SK-N-SH (cell line): ENCODE data around the gene VSIG8. TPM values are rescaled to one million over a fixed set of nuclear protein-coding genes. Genes with fewer than 3 reads are reported as not detected.

ENCODE experiments used
- CTCF ChIA-PET: fragments of 300-600, 350-600 bp; formaldehyde crosslinking; extraction: SDS; loops from one replicate; lab custom pipeline; 2021; lab: Yijun Ruan, JAX
- POLR2A ChIA-PET: fragments of 350-600 bp; sonication (Branson Sonifier 250); formaldehyde crosslinking; extraction: SDS; loops from one replicate; lab custom pipeline; 2020; ENCODE audit warnings: antibody characterized with exemption, inconsistent platforms; lab: Yijun Ruan, JAX
- DNase-seq: peaks from one replicate; pipeline ENCODE4 v3.0.0; 2012
- H2AFZ ChIP-seq: fragments of 200-600 bp; sonication (generic); 2 replicates; pipeline ENCODE4 v1.8.1; 2016; ENCODE audit warnings: antibody characterized with exemption, mild to moderate bottlenecking, low read depth
- H3F3A ChIP-seq: fragments of 200-600 bp; sonication (generic); replicated peaks from 2 replicates; pipeline ENCODE3; 2016; ENCODE audit warnings: antibody characterized with exemption, mild to moderate bottlenecking; ENCODE audit not compliant: insufficient read depth
- H3K27ac ChIP-seq, 2 experiments: fragments of 200-500 bp in 1 of 2; fragments of 200-600 bp in 1 of 2; sonication (Bioruptor generic) in 1 of 2; sonication (generic), shearing (Covaris generic) in 1 of 2; 2 replicates each; pipeline versions ENCODE4 v1.5.1 to v1.6.1; 2014 to 2016; ENCODE audit warnings: low read depth in 2 of 2, inconsistent platforms in 1 of 2, low read length in 1 of 2, mild to moderate bottlenecking in 1 of 2, mixed read lengths in 1 of 2
- H3K27me3 ChIP-seq: fragments of 200-600 bp; sonication (generic), shearing (Covaris generic); 2 replicates; pipeline ENCODE4 v1.6.1; 2016; ENCODE audit warnings: mixed run types; ENCODE audit not compliant: insufficient read depth
- H3K36me3 ChIP-seq, 2 experiments: fragments of 200-500 bp in 1 of 2; fragments of 200-600 bp in 1 of 2; sonication (Bioruptor generic) in 1 of 2; sonication (generic) in 1 of 2; replicated peaks in 1 of 2; 2 replicates each; pipeline versions ENCODE3 to v1.5.1; 2014 to 2016; ENCODE audit warnings: low read length in 1 of 2, mild to moderate bottlenecking in 1 of 2; ENCODE audit not compliant: insufficient read depth in 2 of 2, control insufficient read depth in 1 of 2
- H3K4me1 ChIP-seq, 2 experiments: fragments of 200-500 bp in 1 of 2; fragments of 200-600 bp in 1 of 2; sonication (Bioruptor generic) in 1 of 2; sonication (generic), shearing (Covaris generic) in 1 of 2; 2 replicates each; pipeline versions ENCODE4 v1.5.1 to v1.6.1; 2014 to 2016; ENCODE audit warnings: low read depth in 1 of 2, low read length in 1 of 2, mixed run types in 1 of 2; ENCODE audit not compliant: insufficient read depth in 2 of 2, control insufficient read depth in 1 of 2
- H3K4me2 ChIP-seq: fragments of 200-600 bp; sonication (generic), shearing (Covaris generic); 2 replicates; pipeline ENCODE4 v1.6.1; 2017; ENCODE audit warnings: mixed run types
- H3K4me3 ChIP-seq, 2 experiments: fragments of 200-500 bp in 1 of 2; fragments of 200-600 bp in 1 of 2; sonication (Bioruptor generic) in 1 of 2; sonication (generic), shearing (Covaris generic) in 1 of 2; 2 replicates each; pipeline versions ENCODE4 v1.5.1 to v1.8.1; 2014 to 2016; ENCODE audit warnings: low read depth in 2 of 2, inconsistent platforms in 1 of 2, low read length in 1 of 2, mild to moderate bottlenecking in 1 of 2, mixed read lengths in 1 of 2, moderate library complexity in 1 of 2
- H3K79me2 ChIP-seq: fragments of 200-600 bp; sonication (generic); 2 replicates; pipeline ENCODE4 v1.8.1; 2017; ENCODE audit warnings: mild to moderate bottlenecking; ENCODE audit not compliant: insufficient read depth
- H3K9ac ChIP-seq: fragments of 200-600 bp; sonication (generic); 2 replicates; pipeline ENCODE4 v1.6.1; 2017; ENCODE audit warnings: mixed run types
- H3K9me2 ChIP-seq: fragments of 200-600 bp; sonication (generic); 2 replicates; pipeline ENCODE4 v1.6.1; 2017; ENCODE audit warnings: mixed run types
- H3K9me3 ChIP-seq: fragments of 200-600 bp; sonication (generic); 2 replicates; pipeline ENCODE4 v1.6.1; 2017; ENCODE audit warnings: mixed run types, mild to moderate bottlenecking, moderate library complexity
- H4K20me1 ChIP-seq: fragments of 200-600 bp; sonication (generic); 2 replicates; pipeline ENCODE4 v1.6.1; 2017; ENCODE audit warnings: mild to moderate bottlenecking, mixed run types; ENCODE audit not compliant: insufficient read depth
- EP300 ChIP-seq, 2 experiments: IDR thresholded peaks; 2 replicates each; pipeline versions ENCODE4 v1.4.0 to v1.6.1; 2012; ENCODE audit warnings: borderline replicate concordance in 1 of 2, low read depth in 1 of 2, low read length in 1 of 2
- EZH2phosphoT487 ChIP-seq: fragments of 200-600 bp; sonication (generic); IDR thresholded peaks from 2 replicates; pipeline ENCODE4 v1.6.1; 2017; ENCODE audit warnings: low read depth, mixed run types, mild to moderate bottlenecking, antibody characterized with exemption, moderate library complexity, borderline replicate concordance
- FOSL2 ChIP-seq: IDR thresholded peaks from 2 replicates; pipeline ENCODE4 v1.4.0; 2012; ENCODE audit warnings: low read depth, mild to moderate bottlenecking, moderate library complexity, borderline replicate concordance
- FOXJ3 ChIP-seq: sonication (generic); formaldehyde crosslinking; IDR thresholded peaks from 2 replicates; pipeline ENCODE4 v1.5.1; 2020; ENCODE audit warnings: mild to moderate bottlenecking, missing genetic modification reagents
- FOXM1 ChIP-seq: IDR thresholded peaks from 2 replicates; pipeline ENCODE4 v1.4.0; 2012; ENCODE audit warnings: low read depth, mild to moderate bottlenecking
- GATA2 ChIP-seq: sonication (generic); formaldehyde crosslinking; IDR thresholded peaks from 2 replicates; pipeline ENCODE4 v1.5.0; 2020; ENCODE audit warnings: mild to moderate bottlenecking, missing genetic modification reagents
- JUND ChIP-seq: IDR thresholded peaks from 2 replicates; pipeline ENCODE4 v1.4.0; 2012
- MEF2A ChIP-seq: IDR thresholded peaks from 2 replicates; pipeline ENCODE4 v1.4.0; 2012; ENCODE audit warnings: low read depth, borderline replicate concordance
- POLR2AphosphoS5 ChIP-seq: IDR thresholded peaks from 2 replicates; pipeline ENCODE4 v1.6.1; 2012; ENCODE audit warnings: low read depth, low read length
- RAD21 ChIP-seq: IDR thresholded peaks from 2 replicates; pipeline ENCODE4 v1.6.1; 2012; ENCODE audit warnings: mild to moderate bottlenecking, low read length
- RCOR1 ChIP-seq: fragments of 150-350 bp; IDR thresholded peaks from 2 replicates; pipeline ENCODE4 v1.6.1; 2017; ENCODE audit warnings: antibody characterized with exemption, low read length
- TEAD4 ChIP-seq: IDR thresholded peaks from 2 replicates; pipeline ENCODE4 v1.4.0; 2012; ENCODE audit warnings: mild to moderate bottlenecking, borderline replicate concordance; ENCODE audit not compliant: insufficient read depth
- whole genome bisulfite sequencing: methylation state at CpG from one replicate; pipeline ENCODE4 v1.1.6; 2017; ENCODE audit warnings: low lambda C conversion rate; 5-methylcytosine and 5-hydroxymethylcytosine counted together
- polyA plus RNA-seq, 3 experiments: library from polyadenylated mRNA; depleted of rRNA; stranded (reverse); fragments of >200 nt; gene quantifications; 2 replicates each; pipeline ENCODE4 v1.2.3, GENCODE V29; 2012
- TF ChIP-seq, protein P1 (sequence below): IDR thresholded peaks from 2 replicates; pipeline ENCODE4; 2012
- TF ChIP-seq, protein P2 (sequence below): fragments of 150-350 bp; IDR thresholded peaks from 2 replicates; pipeline ENCODE4 v1.6.1; 2016; ENCODE audit warnings: mild to moderate bottlenecking, low read depth, low read length
- TF ChIP-seq, protein P3 (sequence below): fragments of 150-350 bp; IDR thresholded peaks from 2 replicates; pipeline ENCODE4 v1.6.1; 2017; ENCODE audit warnings: antibody characterized with exemption, low read length, low read depth, borderline replicate concordance

Gene VSIG8
- polyA plus RNA-seq, 1 of the 3 experiments (the other 2 are of a cell fraction), result not detected

DNA sequence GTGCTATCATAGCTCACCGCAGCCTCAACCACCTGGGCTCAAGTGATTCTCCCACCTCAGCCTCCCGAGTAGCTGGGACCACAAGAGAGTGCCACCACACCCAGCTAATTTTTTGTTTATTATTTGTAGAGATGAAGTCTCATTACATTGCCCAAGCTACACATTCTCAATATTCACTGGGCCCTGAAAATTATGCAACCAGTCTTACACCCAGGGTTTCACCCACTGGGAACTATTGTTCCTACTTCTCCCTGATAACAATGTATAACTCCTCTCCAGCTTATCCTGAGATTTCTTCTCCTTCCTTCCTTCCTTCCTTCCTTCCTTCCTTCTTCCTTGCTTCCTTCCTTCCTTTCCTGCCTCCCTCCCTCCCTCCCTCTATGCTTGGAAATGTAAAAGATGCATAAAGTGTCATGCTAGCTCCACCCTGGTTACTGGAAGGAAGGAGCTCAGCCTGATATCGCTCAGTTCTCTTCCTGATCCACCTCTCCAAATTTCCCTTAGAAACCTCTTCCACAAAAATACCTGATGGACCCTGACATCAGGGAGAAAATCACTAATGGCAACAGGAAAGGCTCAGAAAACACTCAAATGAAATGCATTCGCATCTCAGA lies 11.2 kb upstream of the VSIG8 start:
- Histone ChIP-seq H3K36me3 (no peaks in the 10 kb centered on the region), H3K4me3 (no peak overlapping the region), H2AFZ (no peak overlapping the region), H3K4me2 (no peak overlapping the region), H3K9me3 (no peaks in the 10 kb centered on the region), H3K4me1 (peaks cover 5 to 9% of the 10 kb centered on the region in 2 experiments; a peak in 1 of 4 replicates), H3F3A (no peaks in the 10 kb centered on the region), H4K20me1 (no peaks in the 10 kb centered on the region), H3K79me2 (no peaks in the 10 kb centered on the region), H3K27me3 (no peaks in the 10 kb centered on the region), H3K9me2 (no peaks in the 10 kb centered on the region), H3K9ac (no peak overlapping the region), H3K27ac (no peak overlapping the region)
- ChIA-PET CTCF (interaction anchor here (2.4 to 7.1 kb wide), 3 partner anchors 19 to 134 kb away, joined by 6 to 46 read pairs (median 15); no protein-coding TSS in a partner anchor), POLR2A (no interaction called here)
- DNase-seq, result no peak
- 84% methylated on average over 4 of the region's 4 CpGs for WGBS
- no peak for TF ChIP-seq FOXJ3 (CRISPR knock-in tag)
- TF ChIP-seq FOSL2, result no peak
- TF ChIP-seq RAD21, result no peak
- TF ChIP-seq RCOR1, result no peak
- TF ChIP-seq EZH2phosphoT487, result no peak
- TF ChIP-seq EP300 (IDR thresholded peaks at IDR 0.05; ENCODE audit: borderline replicate concordance in 1 of 2, low read depth in 1 of 2, low read length in 1 of 2), result no peak
- no peak for TF ChIP-seq MEF2A
- no peak for TF ChIP-seq POLR2AphosphoS5
- TF ChIP-seq JUND, result no peak
- TF ChIP-seq, protein P1, sequence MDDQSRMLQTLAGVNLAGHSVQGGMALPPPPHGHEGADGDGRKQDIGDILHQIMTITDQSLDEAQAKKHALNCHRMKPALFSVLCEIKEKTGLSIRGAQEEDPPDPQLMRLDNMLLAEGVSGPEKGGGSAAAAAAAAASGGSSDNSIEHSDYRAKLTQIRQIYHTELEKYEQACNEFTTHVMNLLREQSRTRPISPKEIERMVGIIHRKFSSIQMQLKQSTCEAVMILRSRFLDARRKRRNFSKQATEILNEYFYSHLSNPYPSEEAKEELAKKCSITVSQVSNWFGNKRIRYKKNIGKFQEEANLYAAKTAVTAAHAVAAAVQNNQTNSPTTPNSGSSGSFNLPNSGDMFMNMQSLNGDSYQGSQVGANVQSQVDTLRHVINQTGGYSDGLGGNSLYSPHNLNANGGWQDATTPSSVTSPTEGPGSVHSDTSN, result no peak
- TF ChIP-seq, protein P2, sequence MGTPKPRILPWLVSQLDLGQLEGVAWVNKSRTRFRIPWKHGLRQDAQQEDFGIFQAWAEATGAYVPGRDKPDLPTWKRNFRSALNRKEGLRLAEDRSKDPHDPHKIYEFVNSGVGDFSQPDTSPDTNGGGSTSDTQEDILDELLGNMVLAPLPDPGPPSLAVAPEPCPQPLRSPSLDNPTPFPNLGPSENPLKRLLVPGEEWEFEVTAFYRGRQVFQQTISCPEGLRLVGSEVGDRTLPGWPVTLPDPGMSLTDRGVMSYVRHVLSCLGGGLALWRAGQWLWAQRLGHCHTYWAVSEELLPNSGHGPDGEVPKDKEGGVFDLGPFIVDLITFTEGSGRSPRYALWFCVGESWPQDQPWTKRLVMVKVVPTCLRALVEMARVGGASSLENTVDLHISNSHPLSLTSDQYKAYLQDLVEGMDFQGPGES, result no peak
- no peak for TF ChIP-seq FOXM1
- TF ChIP-seq TEAD4, result no peak
- TF ChIP-seq, protein P3, sequence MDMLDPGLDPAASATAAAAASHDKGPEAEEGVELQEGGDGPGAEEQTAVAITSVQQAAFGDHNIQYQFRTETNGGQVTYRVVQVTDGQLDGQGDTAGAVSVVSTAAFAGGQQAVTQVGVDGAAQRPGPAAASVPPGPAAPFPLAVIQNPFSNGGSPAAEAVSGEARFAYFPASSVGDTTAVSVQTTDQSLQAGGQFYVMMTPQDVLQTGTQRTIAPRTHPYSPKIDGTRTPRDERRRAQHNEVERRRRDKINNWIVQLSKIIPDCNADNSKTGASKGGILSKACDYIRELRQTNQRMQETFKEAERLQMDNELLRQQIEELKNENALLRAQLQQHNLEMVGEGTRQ, result no peak
- TF ChIP-seq GATA2 (CRISPR knock-in tag), result no peak
